ENCODE results near the gene BCAS3. TPM values are rescaled to one million over a fixed set of nuclear protein-coding genes. Genes with fewer than 3 reads are reported as not detected.

Gene BCAS3
- total and polyA plus RNA-seq, 4 donors: 5.8 to 24.6 (median 10.1) TPM

GRCh38 chr17:61328351-61328750 is 650.7 kb downstream of the BCAS3 start:
- DNase-seq (ENCODE audit: low spot score): no peak
- Histone ChIP-seq H3K4me3 (ENCODE audit: low read depth in 1 of 3, low read length in 3 of 3) (no peak overlapping the region), H3K4me1 (ENCODE audit: control insufficient read depth in 4 of 4, insufficient read depth in 4 of 4, low read length in 3 of 4) (peaks cover 0 to 3% (median 0%) of the 10 kb centered on the region in 4 donors), H3K36me3 (ENCODE audit: control insufficient read depth in 4 of 4, insufficient read depth in 3 of 4, low read depth in 1 of 4, low read length in 3 of 4) (no peaks in the 10 kb centered on the region), H3K27me3 (ENCODE audit: control insufficient read depth in 4 of 4, insufficient read depth in 4 of 4, low read length in 3 of 4) (no peaks in the 10 kb centered on the region), H3K27ac (ENCODE audit: low read depth in 1 of 2, low read length in 2 of 2) (no peak overlapping the region), H3K9me3 (ENCODE audit: control insufficient read depth in 4 of 4, low read length in 3 of 4) (no peaks in the 10 kb centered on the region), H3K9ac (ENCODE audit: low read depth in 1 of 2, low read length in 2 of 2) (no peak overlapping the region)
- 88% methylated on average over 6 of the region's 6 CpGs for WGBS
- TF ChIP-seq JUND (IDR thresholded peaks at IDR 0.05): no peak
- peak; percentile 36 to 49 for TF ChIP-seq HNF4A (conservative IDR thresholded peaks at IDR 0.05)

GRCh38 chr17:61330174-61331150 is 652.8 kb downstream of the BCAS3 start:
- H3K4me3 ChIP-seq (ENCODE audit: low read depth in 1 of 3, low read length in 3 of 3): no peak overlapping the region
- H3K27ac ChIP-seq (ENCODE audit: low read depth in 1 of 2, low read length in 2 of 2): no peak overlapping the region
- DNase-seq (ENCODE audit: low spot score): no peak
- no peaks in the 10 kb centered on the region for H3K27me3 ChIP-seq (ENCODE audit: control insufficient read depth in 4 of 4, insufficient read depth in 4 of 4, low read length in 3 of 4)
- H3K9ac ChIP-seq (ENCODE audit: low read depth in 1 of 2, low read length in 2 of 2): no peak overlapping the region
- peaks cover 0 to 8% (median 2%) of the 10 kb centered on the region in 4 donors for H3K4me1 ChIP-seq (ENCODE audit: control insufficient read depth in 4 of 4, insufficient read depth in 4 of 4, low read length in 3 of 4)
- no peaks in the 10 kb centered on the region for H3K9me3 ChIP-seq (ENCODE audit: control insufficient read depth in 4 of 4, low read length in 3 of 4)
- TF ChIP-seq RAD21 (IDR thresholded peaks at IDR 0.05) (no peak), HNF4A (conservative IDR thresholded peaks at IDR 0.05) (no peak), ZBTB33 (IDR thresholded peaks at IDR 0.05) (no peak), SP1 (IDR thresholded peaks at IDR 0.05) (no peak), FOXA2 (IDR thresholded peaks at IDR 0.05) (no peak), NR2F2 (IDR thresholded peaks at IDR 0.05) (no peak), RXRA (IDR thresholded peaks at IDR 0.05) (no peak), REST (IDR thresholded peaks at IDR 0.05) (no peak)
- H3K36me3 ChIP-seq (ENCODE audit: control insufficient read depth in 4 of 4, insufficient read depth in 3 of 4, low read depth in 1 of 4, low read length in 3 of 4): no peaks in the 10 kb centered on the region
- 93% methylated on average over 11 of the region's 11 CpGs for WGBS

GRCh38 chr17:61331178-61331577 is 653.5 kb downstream of the BCAS3 start:
- whole genome bisulfite sequencing: 29% methylated on average over 2 of the region's 2 CpGs
- H3K9me3 ChIP-seq (ENCODE audit: control insufficient read depth in 4 of 4, low read length in 3 of 4): no peaks in the 10 kb centered on the region
- TF ChIP-seq REST (IDR thresholded peaks at IDR 0.05) (no peak), HNF4A (conservative IDR thresholded peaks at IDR 0.05) (no peak), SP1 (IDR thresholded peaks at IDR 0.05) (peak; percentile 49), NR2F2 (IDR thresholded peaks at IDR 0.05) (peak; percentile 88)
- DNase-seq (ENCODE audit: low spot score): no peak
- no peak overlapping the region for H3K4me3 ChIP-seq (ENCODE audit: low read depth in 1 of 3, low read length in 3 of 3)
- H3K4me1 ChIP-seq (ENCODE audit: control insufficient read depth in 4 of 4, insufficient read depth in 4 of 4, low read length in 3 of 4): peaks cover 3 to 15% (median 9%) of the 10 kb centered on the region in 4 donors
- no peak overlapping the region for H3K27ac ChIP-seq (ENCODE audit: low read depth in 1 of 2, low read length in 2 of 2)
- H3K9ac ChIP-seq (ENCODE audit: low read depth in 1 of 2, low read length in 2 of 2): no peak overlapping the region
- no peaks in the 10 kb centered on the region for H3K27me3 ChIP-seq (ENCODE audit: control insufficient read depth in 4 of 4, insufficient read depth in 4 of 4, low read length in 3 of 4)
- no peaks in the 10 kb centered on the region for H3K36me3 ChIP-seq (ENCODE audit: control insufficient read depth in 4 of 4, insufficient read depth in 3 of 4, low read depth in 1 of 4, low read length in 3 of 4)
